Heart left ventricle (tissue), 13 donors: ENCODE measurements around the gene C1orf105.

Source experiments
- CTCF ChIP-seq, 12 donors: fragments of 200-600 bp; sonication (generic) in 4 of 12; IDR thresholded peaks; one replicate each; pipeline versions ENCODE4 v1.5.0 to v1.8.0; 2018 to 2022; ENCODE audit warnings: antibody characterized with exemption in 12 of 12, mild to moderate bottlenecking in 5 of 12
- POLR2A ChIP-seq, 2 donors: fragments of 450-650 bp; IDR thresholded peaks; one replicate each; pipeline ENCODE4 v1.6.1; 2017; ENCODE audit warnings: antibody characterized with exemption in 2 of 2, mild to moderate bottlenecking in 2 of 2, moderate library complexity in 2 of 2
- donor health status: ischemic (EF 13 %, LVEDD 7.1; RV severe dilation, severe dysfunction).
- donor health status: DM: no; HTN: yes; CAD: no.
- donor health status: DM: no; HTN: no; CAD: no.
- donor health status: ischemic (EF 25% LVEDD 6.9; RV normal size, moderate dysfunction).
- donor health status: ischemic (EF 25% LVEDD 5.7; RV mildly dilated, moderate dysfunction).
- donor health status: ischemic (EF 35%, LVEDD 5.7; RV mildly dilated, moderate dysfunction).
- donor health status: nonischemic (EF 11% LVEDD 7.7; RV severe dilation, severe dysfunction).
- donor health status: DM: yes; HTN: yes; CAD: no.
- donor health status: PGD.
- donor health status: ischemic (EF 29% LVEDD 5.4; RV normal size, mild dysfunction).
- donor health status: nonischemic (EF 23%, LVEDD 6.1; RV moderate dilation, normal function).

GRCh38 chr1:172442843-172443565 lies 22.5 kb downstream of the C1orf105 start:
- TF ChIP-seq POLR2A (IDR thresholded peaks at IDR 0.05) (no peak), CTCF (IDR thresholded peaks at IDR 0.05) (no peak)
